DOHH2 (cell line): ENCODE results near the gene EDC4.

Experiments
- H3F3A ChIP-seq: fragments of 200-600 bp; sonication (generic), shearing (Covaris generic); 2 replicates; pipeline ENCODE4 v1.6.0; 2016; ENCODE audit warnings: antibody characterized with exemption, mild to moderate bottlenecking; ENCODE audit not compliant: control insufficient read depth, insufficient read depth
- H3K27ac ChIP-seq: fragments of 200-600 bp; sonication (generic); 2 replicates; pipeline ENCODE4 v1.5.1; 2014; ENCODE audit warnings: low read depth, mild to moderate bottlenecking, low read length, moderate library complexity
- H3K27me3 ChIP-seq: fragments of 200-600 bp; sonication (generic); 2 replicates; pipeline ENCODE4 v1.6.1; 2014; ENCODE audit warnings: mild to moderate bottlenecking, low read length, mixed read lengths; ENCODE audit not compliant: control insufficient read depth
- H3K36me3 ChIP-seq: fragments of 200-600 bp; sonication (generic); 2 replicates; pipeline ENCODE4 v1.6.1; 2014; ENCODE audit warnings: mild to moderate bottlenecking, low read length, moderate library complexity, mixed read lengths; ENCODE audit not compliant: control insufficient read depth
- H3K4me1 ChIP-seq: fragments of 200-600 bp; sonication (generic); 2 replicates; pipeline ENCODE4 v1.6.1; 2014; ENCODE audit warnings: mild to moderate bottlenecking, low read length, mixed read lengths; ENCODE audit not compliant: control insufficient read depth
- H3K4me2 ChIP-seq: fragments of 200-600 bp; sonication (generic); 2 replicates; pipeline ENCODE4 v1.6.0; 2014; ENCODE audit warnings: mild to moderate bottlenecking, low read length, moderate library complexity
- H3K4me3 ChIP-seq: fragments of 200-600 bp; sonication (generic); 2 replicates; pipeline ENCODE4 v1.5.1; 2014; ENCODE audit warnings: mild to moderate bottlenecking, low read length, mixed read lengths
- H3K79me2 ChIP-seq: fragments of 200-600 bp; sonication (generic); 2 replicates; pipeline ENCODE4 v1.6.1; 2014; ENCODE audit warnings: mild to moderate bottlenecking, low read length, mixed read lengths; ENCODE audit not compliant: control insufficient read depth
- H3K9me2 ChIP-seq: fragments of 200-600 bp; sonication (generic); replicated peaks from 2 replicates; pipeline ENCODE4 v1.6.1; 2014; ENCODE audit warnings: mild to moderate bottlenecking, low read length, mixed read lengths; ENCODE audit not compliant: control insufficient read depth
- H3K9me3 ChIP-seq: fragments of 200-600 bp; sonication (generic); 2 replicates; pipeline ENCODE4 v1.6.1; 2014; ENCODE audit warnings: antibody characterized with exemption, low read length, mixed read lengths; ENCODE audit not compliant: control insufficient read depth, insufficient read depth
- H4K20me1 ChIP-seq: fragments of 200-600 bp; sonication (generic); 2 replicates; pipeline ENCODE4 v1.6.0; 2014; ENCODE audit warnings: low read depth, mild to moderate bottlenecking, antibody characterized with exemption, low read length, moderate library complexity; ENCODE audit not compliant: control insufficient read depth, insufficient read depth
- CTCF ChIP-seq: fragments of 200-600 bp; sonication (generic); IDR thresholded peaks from one replicate; pipeline ENCODE4 v1.5.1; 2014; ENCODE audit warnings: antibody characterized with exemption, mild to moderate bottlenecking, low read depth, low read length; ENCODE audit not compliant: poor library complexity, severe bottlenecking
- EZH2phosphoT487 ChIP-seq: fragments of 200-600 bp; sonication (generic); IDR thresholded peaks from 2 replicates; pipeline ENCODE4 v1.6.1; 2017; ENCODE audit warnings: borderline replicate concordance, mild to moderate bottlenecking, antibody characterized with exemption, low read length, moderate library complexity, mixed read lengths

EDC4 gene

GRCh38 chr16:67868290-67868689 is 4.6 kb upstream of the EDC4 start:
- Histone ChIP-seq H3F3A (peaks cover 18% of the 10 kb centered on the region), H3K36me3 (peaks cover 59% of the 10 kb centered on the region)

GRCh38 chr16:67869653-67870052 is 3.2 kb upstream of the EDC4 start:
- H3K36me3 ChIP-seq, result peaks cover 56% of the 10 kb centered on the region

More at GRCh38 chr16:67868290-67868689, 4.6 kb upstream of the EDC4 start:
- H3K27me3 ChIP-seq, result no peaks in the 10 kb centered on the region
- H3K9me2 ChIP-seq, result no peaks in the 10 kb centered on the region
- H3K79me2 ChIP-seq, result peaks cover 24% of the 10 kb centered on the region
- H3K27ac ChIP-seq, result no peak overlapping the region
- no peaks in the 10 kb centered on the region for H3K9me3 ChIP-seq
- no peak overlapping the region for H3K4me2 ChIP-seq
- no peak overlapping the region for H3K4me3 ChIP-seq
- TF ChIP-seq CTCF, result no peak
- TF ChIP-seq EZH2phosphoT487, result no peak
- peaks cover 7% of the 10 kb centered on the region for H3K4me1 ChIP-seq
- no peaks in the 10 kb centered on the region for H4K20me1 ChIP-seq

GRCh38 chr16:67871256-67871655 is 1.6 kb upstream of the EDC4 start:
- Histone ChIP-seq H4K20me1 (peaks cover 4% of the 10 kb centered on the region; the same call in 1 of the 2 replicates), H3F3A (peaks cover 18% of the 10 kb centered on the region), H3K27ac (no peak overlapping the region), H3K4me3 (no peak overlapping the region), H3K9me2 (no peaks in the 10 kb centered on the region), H3K4me2 (no peak overlapping the region), H3K9me3 (no peaks in the 10 kb centered on the region), H3K27me3 (no peaks in the 10 kb centered on the region), H3K36me3 (peaks cover 56% of the 10 kb centered on the region), H3K79me2 (peaks cover 34% of the 10 kb centered on the region), H3K4me1 (peaks cover 22% of the 10 kb centered on the region)
- no peak for TF ChIP-seq CTCF
- TF ChIP-seq EZH2phosphoT487, result no peak

More at GRCh38 chr16:67869653-67870052, 3.2 kb upstream of the EDC4 start:
- H3K27me3 ChIP-seq, result no peaks in the 10 kb centered on the region
- no peak overlapping the region for H3K4me3 ChIP-seq
- TF ChIP-seq EZH2phosphoT487 (no peak), CTCF (no peak)
- H3K9me3 ChIP-seq, result no peaks in the 10 kb centered on the region
- peaks cover 16% of the 10 kb centered on the region for H3K4me1 ChIP-seq
- H3K9me2 ChIP-seq, result no peaks in the 10 kb centered on the region
- no peak overlapping the region for H3K4me2 ChIP-seq
- H4K20me1 ChIP-seq, result no peaks in the 10 kb centered on the region
- no peak overlapping the region for H3K27ac ChIP-seq
- peaks cover 18% of the 10 kb centered on the region for H3F3A ChIP-seq
- peaks cover 26% of the 10 kb centered on the region for H3K79me2 ChIP-seq
